Stimulated activated CD4-positive, alpha-beta T cell treated with anti-CD3 and anti-CD28 coated beads, Interleukin-4, amount 100 ng/mL, for 4 hours (primary cell): Measurements from ENCODE around the gene GSX2.
"Not testable (repeated sequence)": the region's sequence is repeated elsewhere in the genome, so short reads cannot be mapped to it uniquely, and the experiment has no call there.

Experiments
- DNase-seq, 2 experiments: peaks; one replicate each; pipeline ENCODE4 v3.0.0-alpha.2; 2020

The GSX2 gene

DNA sequence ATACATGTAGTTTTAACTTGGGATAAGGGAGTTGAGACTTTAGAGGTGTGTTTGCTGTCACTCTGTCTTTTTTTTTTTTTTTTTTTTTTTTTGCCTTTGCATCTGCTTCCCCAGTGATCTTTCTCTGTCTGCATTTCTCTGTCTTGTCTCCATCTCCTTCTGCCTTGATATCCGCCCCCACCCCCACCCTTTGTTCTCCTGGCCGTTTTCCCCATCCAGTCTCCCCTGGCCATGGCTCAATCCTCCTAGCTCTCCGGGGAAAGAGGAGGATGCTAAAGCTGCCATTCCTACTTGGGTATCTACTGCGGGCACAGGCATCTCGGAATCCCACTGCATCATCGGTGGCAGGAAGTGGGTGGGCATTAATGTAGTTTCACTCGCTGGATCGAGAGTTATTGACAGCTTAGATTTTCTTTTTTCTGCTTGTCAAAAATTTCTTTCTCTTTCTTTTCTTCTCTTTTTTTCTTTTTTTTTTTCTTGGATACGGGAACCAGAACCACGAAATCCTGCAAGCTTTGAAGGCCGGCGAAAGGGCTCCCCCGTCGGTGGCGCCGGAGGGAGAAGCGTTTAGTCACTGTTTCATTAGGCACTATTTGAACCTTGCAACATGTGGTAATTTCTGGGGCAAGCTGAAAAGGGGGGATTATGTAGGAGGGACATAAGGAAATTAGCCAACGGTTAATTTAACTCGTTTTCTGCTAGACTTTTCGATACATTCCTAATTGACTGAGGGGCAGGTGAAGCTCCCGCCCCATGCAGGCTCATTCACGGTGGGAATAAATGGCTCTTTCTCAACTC is 8.2 kb downstream of the GSX2 start:
- DNase-seq, result no peak

DNA sequence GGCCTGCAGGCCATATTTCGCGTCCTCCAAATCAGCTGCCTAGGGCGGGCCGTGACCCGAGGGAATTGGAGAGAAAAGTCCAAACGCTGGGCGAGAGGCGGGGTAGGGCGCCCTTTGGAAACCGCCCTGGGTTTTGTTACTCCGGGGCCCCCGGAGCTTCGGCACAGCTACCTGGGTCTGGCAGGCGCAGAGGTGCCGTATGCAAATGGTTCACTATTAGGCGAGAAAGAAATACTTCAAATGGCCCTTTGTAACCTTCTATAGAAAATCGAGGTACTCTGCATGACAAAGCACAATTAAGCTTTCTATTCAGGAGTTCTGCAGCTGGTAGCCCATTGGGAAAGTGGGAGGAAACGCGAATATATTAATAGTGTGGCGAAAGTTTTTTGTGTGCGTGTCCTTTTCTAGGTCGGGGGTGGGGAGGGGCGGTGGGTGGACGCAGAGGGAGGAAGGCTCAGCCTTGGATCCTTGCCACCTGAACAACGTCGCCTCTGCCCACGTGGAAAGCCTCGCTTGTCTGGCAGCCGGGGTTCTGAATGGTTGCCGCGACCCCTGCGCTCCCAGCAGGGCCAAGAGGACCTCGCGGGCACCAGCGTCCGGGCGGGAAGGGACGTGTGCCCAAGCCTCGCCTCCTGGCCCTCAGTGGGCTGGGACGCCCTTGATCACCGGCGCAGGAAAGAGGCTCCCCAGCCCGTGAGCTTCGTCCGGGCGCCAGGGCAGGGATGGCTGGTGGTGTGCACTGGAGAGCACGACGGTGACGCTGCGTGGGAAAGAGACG is 9.5 kb downstream of the GSX2 start:
- DNase-seq, result no peak

DNA sequence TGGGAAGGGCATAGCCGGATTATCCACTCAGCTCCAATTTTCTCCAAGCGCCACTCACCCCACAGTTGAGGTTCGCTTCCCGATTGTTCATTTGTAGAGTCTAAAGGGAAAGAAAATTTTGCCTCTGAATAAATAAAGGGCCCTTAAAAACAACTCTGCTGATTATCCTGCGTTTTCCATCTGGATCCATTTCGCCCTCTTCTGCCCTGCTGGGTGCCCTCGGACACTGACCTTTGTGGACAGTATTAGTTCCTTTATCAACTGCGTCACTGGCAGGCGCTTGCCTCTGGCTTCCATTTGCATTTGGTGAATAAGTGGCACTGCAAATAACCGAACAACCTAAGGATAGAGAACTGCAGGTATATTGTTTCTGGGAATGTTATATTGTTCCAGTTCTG is 10.1 kb downstream of the GSX2 start:
- no peak for DNase-seq

DNA sequence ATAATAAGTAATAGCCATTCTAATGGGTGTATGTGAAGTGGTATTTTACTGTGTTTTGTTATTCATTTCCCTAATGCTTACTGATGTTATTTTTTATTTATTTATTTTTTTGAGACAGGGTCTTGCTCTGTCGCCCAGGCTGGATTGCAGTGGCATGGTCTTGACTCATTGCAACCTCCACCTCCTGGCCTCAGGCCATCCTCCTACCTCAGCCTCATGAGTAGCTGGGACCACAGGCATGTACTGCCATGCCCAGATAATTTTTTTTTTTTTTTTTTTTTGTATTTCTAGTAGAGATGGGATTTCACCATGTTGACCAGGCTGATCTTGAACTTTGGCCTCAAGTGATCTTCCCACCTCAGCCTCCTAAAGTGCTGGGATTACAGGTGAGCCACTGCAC is 13.2 kb downstream of the GSX2 start:
- not testable (repeated sequence) for DNase-seq

DNA sequence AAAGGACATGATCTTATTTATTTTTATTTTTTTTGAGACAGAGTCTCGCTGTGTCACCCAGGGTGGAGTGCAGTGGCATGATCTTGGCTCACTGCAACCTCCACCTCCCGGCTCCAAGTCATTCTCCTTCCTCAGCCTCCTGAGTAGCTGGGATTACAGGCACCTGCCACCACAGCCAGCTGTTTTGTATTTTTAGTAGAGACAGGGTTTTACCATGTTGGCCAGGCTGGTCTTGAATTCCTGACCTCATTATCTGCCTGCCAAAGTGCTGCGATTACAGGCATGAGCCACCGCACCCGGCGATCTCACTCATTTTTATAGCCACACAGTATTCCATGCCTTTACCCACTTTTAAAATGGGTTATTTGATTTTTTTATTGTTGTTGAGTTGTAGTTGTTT is 16.3 kb downstream of the GSX2 start:
- not testable (repeated sequence) for DNase-seq

DNA sequence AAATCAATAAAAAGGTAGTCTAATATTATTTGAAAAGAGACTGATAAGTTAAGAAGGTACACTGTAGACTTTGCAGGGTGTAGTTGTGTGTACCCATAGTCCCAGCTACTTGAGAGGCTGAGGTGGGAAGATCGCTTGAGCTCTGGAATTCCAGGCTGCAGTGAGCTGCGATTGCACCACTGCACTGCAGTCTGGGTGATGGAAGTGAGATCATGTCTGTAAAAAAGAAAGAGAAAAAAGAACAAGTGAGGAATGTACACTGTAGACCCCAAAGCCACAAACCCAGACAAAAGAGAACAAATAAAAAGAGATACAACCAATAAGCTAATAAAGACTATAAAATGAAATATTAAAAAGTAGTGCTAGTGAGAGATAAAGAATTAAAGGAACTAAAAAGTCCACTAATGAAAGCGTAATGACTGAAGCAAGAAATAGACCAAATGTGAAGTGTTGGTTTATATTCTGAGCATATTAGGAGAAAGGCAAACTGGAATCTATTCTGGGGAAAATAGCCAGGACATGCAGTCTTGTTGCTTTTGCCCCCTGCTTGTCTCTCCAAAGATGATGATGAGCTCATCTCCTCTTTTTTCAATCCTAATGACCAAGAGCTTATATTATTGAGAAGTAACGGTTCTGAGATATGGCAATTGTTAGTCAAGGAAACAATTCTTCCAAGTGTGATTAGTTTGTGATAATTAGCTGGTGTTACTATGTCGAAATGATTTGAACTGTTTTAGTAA is 19.1 kb downstream of the GSX2 start:
- no peak for DNase-seq

DNA sequence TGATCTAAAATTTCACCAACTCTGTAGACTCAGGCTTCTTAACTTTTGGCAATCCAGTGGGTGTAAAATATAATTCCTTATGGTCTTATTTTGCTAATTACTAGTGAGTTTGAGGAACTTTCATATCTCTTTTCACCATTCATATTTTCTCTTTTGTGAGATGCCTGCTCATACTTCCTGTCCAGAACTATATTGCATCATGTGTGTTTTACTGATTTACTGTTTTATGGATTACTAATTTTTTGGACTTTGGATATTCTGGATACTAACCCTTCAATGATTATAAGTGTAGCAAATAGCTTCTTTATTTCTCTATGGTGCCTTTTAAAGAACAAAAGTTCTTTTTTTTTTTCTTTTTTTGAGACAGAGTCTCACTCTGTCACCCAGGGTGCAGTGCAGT is 20.6 kb downstream of the GSX2 start:
- DNase-seq, result no peak

DNA sequence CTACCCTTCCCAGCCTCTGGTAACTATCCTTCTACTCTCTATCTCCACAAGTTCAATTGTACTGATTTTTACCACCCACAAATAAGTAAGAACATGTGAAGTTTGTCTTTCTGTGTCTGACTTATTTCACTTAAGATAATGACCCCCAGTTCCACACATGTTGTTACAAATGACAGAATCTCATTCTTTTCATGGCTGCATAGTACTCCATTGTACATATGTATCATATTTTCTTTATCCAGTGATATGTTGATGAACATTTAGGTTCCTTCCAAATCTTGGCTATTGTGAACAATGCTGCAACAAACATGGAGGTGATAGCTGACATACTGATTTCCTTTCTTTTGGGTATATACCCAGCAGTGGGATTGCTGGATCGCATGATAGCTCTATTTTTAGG is 27.7 kb downstream of the GSX2 start:
- DNase-seq, result no peak

DNA sequence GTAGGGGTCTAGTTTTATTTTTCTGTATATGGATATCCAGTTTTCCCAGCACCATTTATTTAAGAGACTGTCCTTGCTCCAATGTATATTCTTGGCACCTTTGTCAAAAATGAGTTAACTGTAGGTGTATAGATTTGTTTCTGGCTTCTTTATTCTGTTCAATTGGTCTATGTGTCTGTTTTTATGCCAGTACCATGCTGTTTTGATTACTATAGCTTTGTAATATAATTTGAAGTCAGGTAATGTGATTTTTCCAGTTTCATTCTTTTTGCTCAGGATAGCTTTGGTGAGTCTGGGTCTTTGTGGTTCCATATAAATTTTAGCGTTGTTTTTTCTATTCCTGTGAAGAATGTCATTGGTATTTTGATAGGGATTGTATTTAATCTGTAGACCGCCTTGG is 28.7 kb downstream of the GSX2 start:
- not testable (repeated sequence) for DNase-seq

DNA sequence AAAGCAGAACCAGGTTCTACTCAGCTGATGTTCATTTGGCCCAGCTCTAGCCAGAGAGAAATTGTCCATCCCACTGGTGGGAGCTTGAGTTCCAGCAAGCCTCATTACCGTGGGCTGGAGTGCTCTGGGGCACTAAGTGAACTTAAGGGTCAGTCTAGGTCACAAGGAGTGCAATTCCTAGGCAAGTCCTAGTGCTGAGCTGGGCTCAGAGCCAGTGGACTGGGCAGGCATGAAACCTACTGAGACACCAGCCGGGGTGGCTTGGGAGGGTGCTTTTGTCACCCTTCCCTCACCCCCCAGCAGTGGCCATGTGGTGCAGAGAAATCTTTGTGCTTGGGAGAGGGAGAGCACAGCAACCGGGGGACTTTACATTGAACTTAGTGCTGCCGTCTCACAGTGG is 39.4 kb downstream of the GSX2 start:
- no peak for DNase-seq

DNA sequence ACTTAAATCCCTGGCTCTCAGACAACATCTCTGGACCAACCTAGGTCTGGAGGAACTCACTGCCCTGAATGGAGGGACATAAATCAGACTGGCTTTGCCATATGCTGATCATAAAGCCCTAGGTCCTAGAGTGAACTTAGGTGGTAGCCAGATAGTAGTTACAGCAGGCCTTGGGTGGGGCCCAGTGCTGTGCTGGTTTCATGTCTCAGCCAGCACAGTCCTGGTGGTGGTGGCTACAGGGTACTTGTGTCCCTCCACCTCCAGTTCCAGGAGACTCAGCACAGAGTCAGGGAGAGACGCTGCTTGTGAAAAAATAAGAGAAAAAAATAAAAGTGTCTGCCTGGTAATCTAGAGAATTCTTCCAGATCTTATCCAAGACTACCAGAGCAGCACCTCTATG is 40.3 kb downstream of the GSX2 start:
- no peak for DNase-seq

DNA sequence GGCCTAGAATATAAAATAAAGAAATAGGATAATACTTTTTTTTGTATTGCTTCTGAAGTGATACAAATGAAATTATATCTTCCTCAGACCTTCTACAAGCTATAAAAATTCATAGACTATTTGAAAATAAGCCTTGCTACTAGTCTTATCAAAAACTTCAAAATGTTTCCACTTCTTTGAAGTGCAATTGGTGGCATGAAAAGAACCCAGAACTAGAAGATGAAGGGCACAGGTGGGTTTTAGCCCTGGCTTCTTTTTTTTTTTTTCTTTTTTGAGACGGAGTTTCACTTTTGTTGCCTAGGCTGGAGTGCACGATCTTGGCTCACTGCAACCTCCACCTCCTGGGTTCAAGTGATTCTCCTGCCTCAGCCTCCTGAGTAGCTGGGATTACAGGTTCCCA is 44.2 kb downstream of the GSX2 start:
- no peak for DNase-seq

DNA sequence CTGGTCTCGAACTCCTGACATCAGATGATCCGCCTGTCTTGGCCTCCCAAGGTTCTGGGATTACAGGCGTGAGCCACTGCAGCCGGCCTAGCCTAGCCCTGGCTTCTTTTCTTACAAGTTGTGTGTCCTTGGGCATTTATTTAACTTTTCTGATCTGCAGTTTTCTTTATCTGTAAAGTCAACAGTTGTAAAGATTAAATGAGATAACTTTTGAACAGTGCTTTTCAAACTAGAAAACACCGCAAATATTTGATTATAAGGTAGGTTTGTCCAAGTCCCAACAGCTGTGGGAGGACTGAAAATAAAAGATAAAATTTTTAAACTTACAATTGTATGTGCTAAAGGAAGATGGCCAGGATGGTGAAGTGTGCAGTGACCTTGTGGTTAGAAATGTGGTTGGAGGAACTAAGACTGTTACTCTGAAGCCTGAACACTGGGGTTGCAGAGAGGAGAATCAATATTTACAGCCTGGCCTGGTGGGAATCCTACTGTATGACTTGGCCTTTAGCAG is 44.8 kb downstream of the GSX2 start:
- no peak for DNase-seq

DNA sequence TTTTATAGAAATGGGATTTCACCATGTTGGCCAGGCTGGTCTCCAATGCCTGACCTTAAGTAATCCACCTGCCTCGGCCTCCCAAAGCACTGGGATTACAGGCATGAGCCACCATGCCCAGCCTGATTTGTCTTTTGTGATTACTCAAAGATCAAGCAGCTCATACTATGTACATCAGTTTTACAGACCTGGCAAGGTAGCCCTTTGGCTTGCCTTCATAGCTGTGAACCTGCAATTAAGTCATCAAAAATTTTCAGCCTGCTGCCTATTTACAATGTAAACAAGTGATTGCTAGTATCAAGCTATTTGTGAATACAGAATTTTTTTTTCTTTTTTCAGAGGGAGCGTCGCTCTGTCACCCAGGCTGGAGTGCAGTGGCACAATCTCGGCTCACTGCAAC is 46.2 kb downstream of the GSX2 start:
- DNase-seq, result no peak

DNA sequence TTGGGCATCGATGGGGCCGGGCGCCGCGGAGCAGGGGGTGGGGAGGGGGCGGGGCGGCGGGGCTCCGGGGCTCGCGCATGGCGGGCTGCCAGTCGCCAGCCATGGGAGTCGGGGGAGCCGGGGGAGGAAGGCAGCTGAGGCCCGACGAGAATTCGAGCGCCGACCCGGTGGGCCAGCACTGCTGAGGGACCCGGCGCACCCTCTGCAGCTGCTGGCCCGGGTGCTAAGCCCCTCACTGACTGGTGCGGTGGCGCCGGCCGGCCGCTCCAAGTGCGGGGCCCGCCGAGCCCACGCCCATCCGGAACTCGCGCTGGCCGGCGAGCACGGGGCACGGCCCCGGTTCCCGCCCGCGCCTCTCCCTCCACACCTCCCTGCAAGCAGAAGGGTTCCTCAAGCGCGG is 49.4 kb downstream of the GSX2 start:
- DNase-seq, result no peak
